Natural killer cell (primary cell): ENCODE results near the gene ATP10A. TPM values are rescaled to one million over a fixed set of nuclear protein-coding genes. Genes with fewer than 3 reads are reported as not detected.

Experiments
- ATAC-seq, 3 donors: fragments of 150-1000 bp in 2 of 3; fragments of 200-7000 bp in 1 of 3; cut with Tn5 transposase; 1 replicate in 1 of 3; 2 replicates in 2 of 3; pipeline ENCODE4 v1.10.0; 2021; ENCODE audit warnings: mild to moderate bottlenecking in 2 of 3, moderate library complexity in 2 of 3
- DNase-seq, 2 donors: peaks; one replicate each; pipeline versions ENCODE4 v3.0.0 to v3.0.0-alpha.2; 2013 to 2021; ENCODE audit warnings: mixed read lengths in 1 of 2
- H3K27ac ChIP-seq: one replicate; pipeline ENCODE4 v1.5.1; 2013; ENCODE audit warnings: mild to moderate bottlenecking, low read length
- H3K27me3 ChIP-seq: one replicate; pipeline ENCODE4 v1.6.1; 2013; ENCODE audit warnings: low read length; ENCODE audit not compliant: control insufficient read depth, insufficient read depth
- H3K36me3 ChIP-seq: one replicate; pipeline ENCODE4 v1.6.1; 2013; ENCODE audit warnings: low read length; ENCODE audit not compliant: control insufficient read depth, insufficient read depth
- H3K4me1 ChIP-seq: one replicate; pipeline ENCODE4 v1.6.1; 2013; ENCODE audit warnings: low read length; ENCODE audit not compliant: control insufficient read depth, insufficient read depth
- H3K4me3 ChIP-seq: one replicate; pipeline ENCODE4 v1.5.1; 2013; ENCODE audit warnings: low read length
- H3K9me3 ChIP-seq: one replicate; pipeline ENCODE4 v1.6.1; 2013; ENCODE audit warnings: low read length; ENCODE audit not compliant: control insufficient read depth, insufficient read depth
- H3K27ac Mint-ChIP-seq, 2 donors: one replicate each; pipeline ENCODE4 v1.8.0; 2022; ENCODE audit warnings: mild to moderate bottlenecking in 2 of 2, mixed read lengths in 2 of 2, moderate library complexity in 1 of 2
- H3K27me3 Mint-ChIP-seq, 2 donors: one replicate each; pipeline ENCODE4 v1.8.0; 2022; ENCODE audit warnings: low read depth in 2 of 2, mixed read lengths in 2 of 2
- H3K36me3 Mint-ChIP-seq: one replicate; pipeline ENCODE4 v1.8.0; 2022; ENCODE audit warnings: mixed read lengths
- H3K4me1 Mint-ChIP-seq, 2 donors: one replicate each; pipeline ENCODE4 v1.8.0; 2022; ENCODE audit warnings: mixed read lengths in 2 of 2
- H3K4me3 Mint-ChIP-seq: one replicate; pipeline ENCODE4 v1.8.0; 2022; ENCODE audit warnings: mild to moderate bottlenecking, moderate library complexity, mixed read lengths
- H3K9me3 Mint-ChIP-seq, 2 donors: one replicate each; pipeline ENCODE4 v1.8.0; 2022; ENCODE audit warnings: mixed read lengths in 2 of 2
- CTCF ChIP-seq: fragments of 200-600 bp; IDR thresholded peaks from one replicate; pipeline ENCODE4 v1.8.0; 2022; ENCODE audit warnings: antibody characterized with exemption
- WGBS: methylation state at CpG from one replicate; pipeline ENCODE4 v1.1.7; 2013; ENCODE audit warnings: missing lambda C conversion rate; ENCODE audit not compliant: insufficient coverage; 5-methylcytosine and 5-hydroxymethylcytosine counted together
- intact Hi-C: fragments of 100-400 bp; cut with micrococcal nuclease; formaldehyde crosslinking; loops from one replicate; pipeline ENCODE4 v1.14.2; 2022
- total RNA-seq, 4 donors: library from RNA; stranded (reverse); fragments of 120-200 nt in 1 of 4; gene quantifications; one replicate each; pipeline versions ENCODE4 v1.2.3 to v1.2.4, GENCODE V29; 2013 to 2022

The ATP10A gene
- total RNA-seq, 3 donors from 2014 or later (not counting 1 experiment from before 2014, with no cell fraction given) = 50.1 to 67.0 (median 51.2) TPM

DNA sequence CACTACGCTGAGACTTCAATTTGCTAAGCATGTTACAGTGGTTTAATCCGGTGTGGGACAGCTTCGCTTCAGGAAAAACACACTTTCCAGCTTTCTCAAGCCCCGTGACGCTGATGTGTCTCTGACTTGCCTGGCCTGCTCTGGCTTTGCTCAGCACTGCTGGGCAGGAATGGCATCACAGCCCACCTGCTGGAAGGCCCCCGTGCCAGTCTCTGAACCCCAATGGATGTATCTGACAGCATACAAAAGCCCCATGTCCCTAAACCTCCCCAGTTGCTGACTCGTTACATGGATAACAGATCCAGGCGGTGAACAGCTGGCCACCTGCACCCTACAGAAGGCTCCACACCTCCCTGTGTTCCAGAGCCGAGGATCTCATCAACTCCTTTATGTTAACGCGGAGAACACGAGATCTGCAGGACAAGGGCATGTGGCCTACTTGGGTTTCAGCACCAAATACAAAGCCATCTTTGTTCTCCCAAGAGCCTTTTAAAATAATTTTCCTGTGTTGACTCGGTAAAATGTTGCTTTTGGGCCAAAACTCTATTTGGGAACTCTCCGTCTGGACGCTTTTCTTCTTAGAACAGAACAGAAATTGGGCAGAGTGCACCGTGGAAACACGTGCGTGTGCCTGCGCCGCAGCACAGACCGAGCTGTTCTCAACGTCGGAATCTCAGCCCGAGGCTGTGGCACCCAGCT, 61.4 kb downstream of the ATP10A start:
- Histone ChIP-seq H3K4me3 (no peak overlapping the region), H3K4me1 (peaks cover 42% of the 10 kb centered on the region), H3K36me3 (no peaks in the 10 kb centered on the region), H3K27me3 (no peaks in the 10 kb centered on the region), H3K9me3 (no peaks in the 10 kb centered on the region), H3K27ac (no peak overlapping the region)
- H3K27ac Mint-ChIP-seq = no peak overlapping the region
- H3K4me1 Mint-ChIP-seq = peaks cover 49 to 80% of the 10 kb centered on the region in 2 donors
- DNase-seq = no peak
- no peak overlapping the region for H3K4me3 Mint-ChIP-seq
- no peaks in the 10 kb centered on the region for H3K36me3 Mint-ChIP-seq
- TF ChIP-seq CTCF = no peak
- H3K27me3 Mint-ChIP-seq = no peaks in the 10 kb centered on the region
- intact Hi-C loops = no loop called here
- no peaks in the 10 kb centered on the region for H3K9me3 Mint-ChIP-seq
- WGBS = 85% methylated on average over 24 of the region's 24 CpGs
- no peak for ATAC-seq

DNA sequence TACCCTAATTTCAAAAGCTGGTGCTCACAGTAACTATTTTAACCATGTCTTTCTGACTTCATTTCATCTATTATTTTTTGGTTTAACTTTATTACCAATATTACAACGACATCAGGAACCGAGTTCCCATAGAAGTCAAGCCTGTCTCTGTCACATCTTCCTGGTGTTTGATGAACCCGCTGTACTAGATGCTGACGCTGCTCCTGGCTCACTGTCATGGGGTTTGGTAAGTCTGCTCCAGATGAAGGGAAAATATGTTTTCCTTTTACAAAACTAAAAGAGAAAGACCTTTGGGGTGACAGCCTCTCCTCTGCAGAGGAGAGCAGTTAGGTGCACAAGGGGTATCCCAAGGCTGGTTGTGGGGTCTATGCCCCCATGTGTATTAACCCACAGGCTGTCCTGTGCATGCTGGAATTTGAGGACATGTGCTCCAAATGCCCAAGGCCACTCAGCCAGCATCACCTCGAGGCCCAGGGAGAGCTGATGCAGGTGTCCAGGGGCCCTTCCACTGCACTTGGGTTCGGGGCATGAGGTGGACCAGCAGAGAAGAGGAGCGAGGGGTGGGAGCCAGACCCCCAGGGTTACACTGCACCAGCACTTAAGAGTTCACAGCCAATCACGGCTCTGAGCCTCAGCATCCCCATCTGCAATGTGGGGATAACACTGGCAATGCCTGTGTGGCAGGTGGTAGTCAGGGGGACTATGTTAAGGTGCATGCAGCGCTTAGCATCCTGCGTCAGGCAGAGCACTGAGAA, 62.2 kb downstream of the ATP10A start:
- no peaks in the 10 kb centered on the region for H3K36me3 Mint-ChIP-seq
- WGBS = 93% methylated on average over 10 of the region's 10 CpGs
- DNase-seq (no peak), ATAC-seq (no peak)
- no peak for TF ChIP-seq CTCF
- no peak overlapping the region for H3K4me3 Mint-ChIP-seq
- no peak overlapping the region for H3K4me3 ChIP-seq
- peaks cover 47 to 79% of the 10 kb centered on the region in 2 donors for H3K4me1 Mint-ChIP-seq
- H3K9me3 Mint-ChIP-seq = no peaks in the 10 kb centered on the region
- H3K4me1 ChIP-seq = peaks cover 45% of the 10 kb centered on the region
- intact Hi-C loops = no loop called here
- H3K27me3 ChIP-seq = no peaks in the 10 kb centered on the region
- no peaks in the 10 kb centered on the region for H3K9me3 ChIP-seq
- no peaks in the 10 kb centered on the region for H3K27me3 Mint-ChIP-seq
- H3K36me3 ChIP-seq = no peaks in the 10 kb centered on the region
- peak overlapping the region in 1 of 2 donors; percentile 23 for H3K27ac Mint-ChIP-seq
- no peak overlapping the region for H3K27ac ChIP-seq

- no peaks in the 10 kb centered on the region for H3K9me3 Mint-ChIP-seq
- no peaks in the 10 kb centered on the region for H3K27me3 Mint-ChIP-seq
- no peaks in the 10 kb centered on the region for H3K27me3 ChIP-seq
- peaks cover 53% of the 10 kb centered on the region for H3K4me1 ChIP-seq
- no peak for TF ChIP-seq CTCF
- H3K36me3 Mint-ChIP-seq = no peaks in the 10 kb centered on the region
- peak overlapping the region; percentile 58 for H3K4me3 Mint-ChIP-seq
- ATAC-seq (peak in 1 of 3 donors; percentile 31), DNase-seq (peak in 1 of 2 donors; percentile 38)
- H3K9me3 ChIP-seq = no peaks in the 10 kb centered on the region
- peak overlapping the region in 1 of 2 donors; percentile 23 for H3K27ac Mint-ChIP-seq
- peaks cover 47 to 79% of the 10 kb centered on the region in 2 donors for H3K4me1 Mint-ChIP-seq
- intact Hi-C loops = no loop called here
- H3K4me3 ChIP-seq = no peak overlapping the region
- 50% methylated on average over 19 of the region's 19 CpGs for WGBS
- H3K27ac ChIP-seq = no peak overlapping the region
- no peaks in the 10 kb centered on the region for H3K36me3 ChIP-seq
Observed at GRCh38 chr15:25799906-25800700, 63.0 kb downstream of the ATP10A start.
